GM23338 (cell line): ENCODE results near the gene SHFL. TPM values are rescaled to one million over a fixed set of nuclear protein-coding genes. Genes with fewer than 3 reads are reported as not detected.

Source experiments
- ATAC-seq: fragments of 200-7000 bp; cut with Tn5 transposase; 3 replicates; pipeline ENCODE4 v1.9.1; 2020
- DNase-seq: peaks from one replicate; pipeline ENCODE4 v3.0.0-alpha.2; 2015; ENCODE audit warnings: low spot score
- H2AFZ ChIP-seq: fragments of 200-600 bp; sonication (generic); 2 replicates; pipeline ENCODE4 v1.8.0; 2016; ENCODE audit warnings: antibody characterized with exemption, mild to moderate bottlenecking, moderate library complexity
- H3F3A ChIP-seq: fragments of 200-600 bp; sonication (generic); replicated peaks from 2 replicates; pipeline ENCODE4 v1.8.0; 2017; ENCODE audit warnings: antibody characterized with exemption, mixed run types, low read depth
- H3K27ac ChIP-seq: fragments of 200-600 bp; sonication (generic); 2 replicates; pipeline ENCODE4 v1.6.1; 2016; ENCODE audit warnings: low read depth
- H3K27me3 ChIP-seq: fragments of 200-600 bp; sonication (generic); 2 replicates; pipeline ENCODE4 v1.8.0; 2016; ENCODE audit warnings: mild to moderate bottlenecking, mixed run types, moderate library complexity; ENCODE audit not compliant: insufficient read depth
- H3K36me3 ChIP-seq: fragments of 200-600 bp; sonication (generic); 2 replicates; pipeline ENCODE4 v1.8.0; 2016; ENCODE audit warnings: mild to moderate bottlenecking; ENCODE audit not compliant: insufficient read depth
- H3K4me1 ChIP-seq: fragments of 200-600 bp; sonication (generic); 2 replicates; pipeline ENCODE4 v1.8.0; 2016; ENCODE audit warnings: mild to moderate bottlenecking, moderate library complexity; ENCODE audit not compliant: insufficient read depth
- H3K4me2 ChIP-seq: fragments of 200-600 bp; sonication (generic); 2 replicates; pipeline ENCODE4 v1.7.1; 2017; ENCODE audit warnings: mixed run types
- H3K4me3 ChIP-seq: fragments of 200-600 bp; sonication (generic); 2 replicates; pipeline ENCODE4 v1.6.1; 2016; ENCODE audit warnings: mixed run types
- H3K79me2 ChIP-seq: fragments of 200-600 bp; sonication (generic); replicated peaks from 2 replicates; pipeline ENCODE4 v1.8.0; 2017; ENCODE audit warnings: mild to moderate bottlenecking; ENCODE audit not compliant: insufficient read depth
- H3K9me2 ChIP-seq: fragments of 200-600 bp; sonication (generic); 2 replicates; pipeline ENCODE4 v1.8.0; 2017; ENCODE audit not compliant: insufficient read depth
- H4K20me1 ChIP-seq: fragments of 200-600 bp; sonication (generic); replicated peaks from 2 replicates; pipeline ENCODE4 v1.8.0; 2017; ENCODE audit warnings: mild to moderate bottlenecking; ENCODE audit not compliant: insufficient read depth
- H3K27ac Mint-ChIP-seq: 2 replicates; pipeline ENCODE4 v1.8.0; 2020; ENCODE audit warnings: inconsistent platforms, mild to moderate bottlenecking, moderate library complexity, mixed read lengths
- H3K27me3 Mint-ChIP-seq: 3 replicates; pipeline ENCODE4 v1.8.0; 2022; ENCODE audit warnings: low read depth, mild to moderate bottlenecking, moderate library complexity, mixed read lengths, inconsistent platforms; ENCODE audit not compliant: insufficient read depth, poor library complexity
- H3K36me3 Mint-ChIP-seq: 3 replicates; pipeline ENCODE4 v1.8.0; 2021; ENCODE audit warnings: low read depth, mild to moderate bottlenecking, inconsistent platforms, moderate library complexity, mixed read lengths
- H3K4me1 Mint-ChIP-seq: 3 replicates; pipeline ENCODE4 v1.8.0; 2020; ENCODE audit warnings: mild to moderate bottlenecking, inconsistent platforms, mixed read lengths
- H3K4me3 Mint-ChIP-seq: 3 replicates; pipeline ENCODE4 v1.8.0; 2021; ENCODE audit warnings: moderate library complexity, mild to moderate bottlenecking, inconsistent platforms, mixed read lengths
- H3K9me3 Mint-ChIP-seq: 3 replicates; pipeline ENCODE4 v1.8.0; 2020; ENCODE audit warnings: moderate library complexity, mild to moderate bottlenecking, inconsistent platforms, mixed read lengths
- CREB1 ChIP-seq: fragments of 250-450 bp; sonication (Bioruptor Pico); IDR thresholded peaks from 2 replicates; pipeline ENCODE4 v1.5.0; 2020; ENCODE audit warnings: low read depth, mild to moderate bottlenecking, moderate library complexity
- CTCF ChIP-seq, 2 experiments: fragments of 200-600 bp in 1 of 2; sonication (generic) in 1 of 2; conservative IDR thresholded peaks; 2 replicates each; pipeline versions ENCODE4 v1.5.1 to v1.6.1; 2016 to 2017; ENCODE audit warnings: antibody characterized with exemption in 2 of 2, low read depth in 2 of 2, mild to moderate bottlenecking in 2 of 2, moderate library complexity in 1 of 2
- ETS1 ChIP-seq: IDR thresholded peaks from 2 replicates; pipeline ENCODE4 v1.6.1; 2016; ENCODE audit warnings: antibody characterized with exemption
- EZH2 ChIP-seq: fragments of 200-600 bp; sonication (generic); IDR thresholded peaks from one replicate; pipeline ENCODE4 v1.8.0; 2017; ENCODE audit warnings: antibody characterized with exemption, mild to moderate bottlenecking, low read depth; ENCODE audit not compliant: unreplicated experiment
- EZH2phosphoT487 ChIP-seq: fragments of 200-600 bp; sonication (generic); IDR thresholded peaks from one replicate; pipeline ENCODE4 v1.8.1; 2018; ENCODE audit warnings: antibody characterized with exemption; ENCODE audit not compliant: unreplicated experiment
- JUNB ChIP-seq: IDR thresholded peaks from one replicate; pipeline ENCODE4 v1.6.1; 2016; ENCODE audit warnings: antibody characterized with exemption; ENCODE audit not compliant: unreplicated experiment
- NANOG ChIP-seq: IDR thresholded peaks from 2 replicates; pipeline ENCODE4 v1.6.1; 2016; ENCODE audit warnings: antibody characterized with exemption, borderline replicate concordance
- POLR2AphosphoS5 ChIP-seq: IDR thresholded peaks from 2 replicates; pipeline ENCODE4 v1.6.1; 2016; ENCODE audit warnings: antibody characterized with exemption, low read depth
- REST ChIP-seq: IDR thresholded peaks from one replicate; pipeline ENCODE4 v1.6.1; 2018; ENCODE audit warnings: antibody characterized with exemption; ENCODE audit not compliant: unreplicated experiment
- STAT1 ChIP-seq: IDR thresholded peaks from one replicate; pipeline ENCODE4 v1.6.1; 2016; ENCODE audit warnings: antibody characterized with exemption; ENCODE audit not compliant: unreplicated experiment
- ZNF114 ChIP-seq: fragments of 250-450 bp; sonication (Bioruptor Pico); IDR thresholded peaks from 2 replicates; pipeline ENCODE4 v1.5.0; 2020; ENCODE audit warnings: mild to moderate bottlenecking, moderate library complexity
- ZNF331 ChIP-seq: fragments of 250-450 bp; sonication (Bioruptor Pico); IDR thresholded peaks from 2 replicates; pipeline ENCODE4 v1.5.0; 2020; ENCODE audit warnings: low read depth, mild to moderate bottlenecking, moderate library complexity
- ZNF462 ChIP-seq: fragments of 250-450 bp; sonication (Bioruptor Pico); IDR thresholded peaks from 2 replicates; pipeline ENCODE4 v1.5.0; 2020; ENCODE audit warnings: mild to moderate bottlenecking, moderate library complexity
- polyA plus RNA-seq: library from polyadenylated mRNA; unstranded; fragments of >200 nt; fragmentation: Nextera tagmentation; extraction: Ambion mirVana; gene quantifications from 2 replicates; pipeline ENCODE4 v1.2.1, GENCODE V29; 2016
- total RNA-seq: library from RNA; depleted of rRNA; stranded (reverse); fragments of >200 nt; shearing (Covaris generic); gene quantifications from 2 replicates; pipeline ENCODE4 v1.2.3, GENCODE V29; 2014

SHFL gene
- total and polyA plus RNA-seq, 2 experiments from 2014 or later: 31.7 to 32.1 TPM

- H3K27me3 Mint-ChIP-seq: peaks cover 6% of the 10 kb centered on the region
These were observed 36.5 kb upstream of the SHFL start for GRCh38 chr19:10049626-10050025.

More at GRCh38 chr19:10049626-10050025, 36.5 kb upstream of the SHFL start:
- Histone ChIP-seq H3F3A (no peaks in the 10 kb centered on the region), H3K79me2 (no peaks in the 10 kb centered on the region), H3K4me3 (no peak overlapping the region), H3K27me3 (no peaks in the 10 kb centered on the region), H4K20me1 (no peaks in the 10 kb centered on the region), H3K36me3 (no peaks in the 10 kb centered on the region), H3K4me1 (no peaks in the 10 kb centered on the region), H2AFZ (no peak overlapping the region), H3K9me2 (no peaks in the 10 kb centered on the region), H3K27ac (no peak overlapping the region), H3K4me2 (no peak overlapping the region)
- H3K36me3 Mint-ChIP-seq: no peaks in the 10 kb centered on the region
- no peak overlapping the region for H3K4me3 Mint-ChIP-seq
- no peak overlapping the region for H3K27ac Mint-ChIP-seq
- no peak for DNase-seq
- no peaks in the 10 kb centered on the region for H3K4me1 Mint-ChIP-seq
- ATAC-seq: no peak
- peaks cover 9% of the 10 kb centered on the region; the same call in 2 of the 3 replicates for H3K9me3 Mint-ChIP-seq
- no peak for TF ChIP-seq EZH2
- no peak for TF ChIP-seq STAT1
- TF ChIP-seq ZNF462 (CRISPR knock-in tag): no peak
- TF ChIP-seq POLR2AphosphoS5: no peak
- no peak for TF ChIP-seq EZH2phosphoT487
- TF ChIP-seq ETS1: no peak
- no peak for TF ChIP-seq ZNF114 (CRISPR knock-in tag)
- TF ChIP-seq CREB1 (CRISPR knock-in tag): no peak
- TF ChIP-seq JUNB: no peak
- no peak for TF ChIP-seq NANOG
- TF ChIP-seq CTCF (conservative IDR thresholded peaks at IDR 0.05; ENCODE audit: low read depth in 2 of 2): no peak
- TF ChIP-seq REST: no peak
- no peak for TF ChIP-seq ZNF331
